ENCODE data around the gene PRDM16.

PRDM16 gene

DNA sequence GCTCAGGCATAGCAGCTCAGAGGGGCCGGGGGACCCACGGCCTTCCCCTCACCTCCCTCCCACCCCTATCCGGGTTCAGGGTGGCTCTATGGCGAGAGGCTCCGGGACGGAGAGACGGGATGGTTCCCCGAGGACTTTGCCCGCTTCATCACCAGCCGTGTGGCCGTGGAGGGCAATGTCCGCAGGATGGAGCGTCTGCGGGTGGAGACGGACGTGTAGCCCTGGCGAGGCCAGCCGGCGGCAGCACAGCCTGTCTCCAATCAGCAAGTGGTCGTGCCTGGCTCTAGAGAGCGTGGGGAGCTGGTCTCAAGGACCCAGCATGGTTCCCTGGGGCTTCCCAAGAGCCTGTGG is 411.3 kb downstream of the PRDM16 start:
- no peak for DNase-seq (ENCODE audit: low read depth in 1 of 2, low spot score in 1 of 2)

DNA sequence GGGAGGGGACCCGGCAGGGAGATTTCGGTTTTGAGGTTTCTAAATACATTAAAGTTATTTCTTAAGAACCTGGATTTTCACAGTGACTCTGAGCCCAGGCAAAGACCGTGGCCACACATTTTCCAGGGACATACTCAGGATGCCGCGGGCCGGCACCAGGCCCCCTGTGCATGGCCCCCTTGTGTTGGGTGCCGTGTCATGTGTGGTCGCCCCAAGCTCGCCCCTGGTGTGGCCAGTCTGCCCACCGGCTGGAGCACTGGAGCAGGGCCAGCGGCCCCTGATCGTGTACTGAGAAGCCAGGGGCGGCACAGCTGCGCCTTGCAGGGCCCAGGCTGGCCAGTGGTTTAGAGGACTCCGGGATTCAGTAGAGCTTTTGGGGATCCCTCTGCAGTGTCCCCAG is 412.0 kb downstream of the PRDM16 start:
- DNase-seq (ENCODE audit: low read depth in 1 of 2, low spot score in 1 of 2): no peak

DNA sequence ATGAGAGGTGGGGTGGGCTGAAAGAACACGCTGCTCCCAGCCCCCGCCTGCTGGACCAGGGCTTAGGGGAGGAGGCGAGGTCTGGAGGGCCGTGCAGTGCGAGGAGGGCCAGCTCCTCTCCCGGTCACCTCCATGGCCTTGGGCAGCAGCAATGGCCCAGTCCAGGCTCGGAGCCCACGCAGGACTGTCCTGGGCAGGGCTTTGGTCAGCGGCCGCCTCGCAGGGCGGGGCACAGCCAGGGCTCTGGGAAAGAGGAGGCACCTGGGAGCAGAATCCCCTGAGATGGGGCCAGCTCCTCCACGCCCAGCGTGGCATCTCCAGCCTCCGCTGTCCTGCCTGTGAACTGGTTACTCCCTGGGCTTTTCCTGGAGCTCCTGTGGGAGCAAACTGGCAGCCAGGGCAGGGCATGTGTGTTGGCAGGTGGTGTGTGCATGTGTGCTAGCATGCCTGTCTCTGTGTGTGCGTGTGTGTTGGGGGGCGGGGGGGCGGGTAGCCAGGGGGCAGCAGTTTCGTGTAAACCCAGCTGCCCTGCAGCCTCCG is 412.9 kb downstream of the PRDM16 start:
- DNase-seq (ENCODE audit: low read depth in 1 of 2, low spot score in 1 of 2): no peak

DNA sequence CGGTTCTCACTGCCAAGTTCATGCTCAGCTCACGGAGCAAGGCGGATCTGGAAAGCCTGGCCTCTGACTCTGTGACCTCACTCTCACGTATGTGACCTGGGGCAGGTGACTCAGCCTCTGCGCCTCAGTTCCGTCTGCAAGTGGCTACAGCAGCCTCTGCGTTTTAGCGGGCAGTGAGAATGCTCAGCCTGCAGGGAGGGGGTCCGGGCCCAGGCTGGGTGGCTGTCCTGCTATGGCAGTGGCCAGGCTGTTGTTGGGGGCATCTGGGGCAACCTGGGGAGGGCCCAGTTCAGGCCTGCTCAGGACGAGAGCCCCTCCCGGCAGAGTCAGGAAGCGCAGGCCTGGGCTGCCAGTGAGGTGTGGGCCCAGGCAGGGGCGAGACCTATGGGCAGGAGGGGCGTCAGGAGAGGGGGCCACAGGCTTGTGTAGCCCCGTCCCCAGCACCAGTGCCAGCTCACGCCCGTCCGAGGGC is 413.4 kb downstream of the PRDM16 start:
- no peak for DNase-seq (ENCODE audit: low read depth in 1 of 2, low spot score in 1 of 2)

DNA sequence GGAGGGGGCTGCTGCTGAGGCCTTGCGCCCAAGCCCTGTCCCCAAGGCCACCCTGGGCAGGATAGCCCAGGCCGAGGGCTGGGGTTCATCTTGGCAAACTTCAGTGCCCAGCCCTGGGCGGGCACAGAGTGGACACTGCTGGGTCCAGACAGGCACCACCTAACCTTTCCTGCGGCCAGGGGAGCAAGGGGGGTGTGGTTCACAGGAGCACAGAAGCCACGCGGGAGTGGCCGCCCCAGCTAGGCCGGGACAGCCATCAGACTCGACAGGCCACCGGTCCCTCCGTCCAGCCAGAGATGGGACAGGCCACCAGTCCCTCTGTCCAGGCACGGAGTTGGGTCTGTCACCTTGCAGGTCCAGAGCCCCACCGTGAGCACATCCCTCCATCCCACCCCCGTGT is 414.4 kb downstream of the PRDM16 start:
- DNase-seq (ENCODE audit: low read depth in 1 of 2, low spot score in 1 of 2): no peak

DNA sequence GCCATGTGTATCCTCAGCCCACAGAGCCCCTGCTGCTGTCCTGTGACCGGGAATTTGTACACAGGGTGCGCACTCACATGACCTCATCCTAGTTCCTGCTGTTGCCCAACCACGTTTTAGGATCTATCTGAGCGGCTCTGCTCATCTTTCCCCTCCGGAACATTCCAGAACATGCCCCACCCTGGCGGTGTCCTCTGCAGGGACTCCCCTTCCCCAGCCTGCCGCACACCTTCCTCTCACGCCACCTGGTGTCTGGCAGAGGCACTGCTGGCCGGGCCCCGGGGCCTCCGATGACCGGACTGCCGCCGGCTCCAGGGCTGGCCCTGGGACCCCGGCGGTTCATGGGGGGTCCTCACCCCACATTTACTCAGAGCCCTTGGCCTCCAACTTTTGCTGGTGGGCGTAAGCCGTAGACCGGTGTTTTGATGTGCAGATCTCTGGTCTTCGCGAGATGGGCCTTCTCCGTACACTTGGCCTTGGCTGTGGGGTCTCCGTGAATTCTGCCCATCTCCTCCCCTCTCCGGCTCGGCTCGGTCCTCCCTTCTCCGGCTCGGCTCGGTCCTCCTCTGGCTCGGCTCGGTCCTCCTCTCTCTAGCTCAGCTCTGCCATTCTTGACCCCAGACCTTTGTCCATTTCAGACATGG is 414.9 kb downstream of the PRDM16 start:
- DNase-seq (ENCODE audit: low read depth in 1 of 2, low spot score in 1 of 2): peak in 1 of 2 donors; percentile 20

DNA sequence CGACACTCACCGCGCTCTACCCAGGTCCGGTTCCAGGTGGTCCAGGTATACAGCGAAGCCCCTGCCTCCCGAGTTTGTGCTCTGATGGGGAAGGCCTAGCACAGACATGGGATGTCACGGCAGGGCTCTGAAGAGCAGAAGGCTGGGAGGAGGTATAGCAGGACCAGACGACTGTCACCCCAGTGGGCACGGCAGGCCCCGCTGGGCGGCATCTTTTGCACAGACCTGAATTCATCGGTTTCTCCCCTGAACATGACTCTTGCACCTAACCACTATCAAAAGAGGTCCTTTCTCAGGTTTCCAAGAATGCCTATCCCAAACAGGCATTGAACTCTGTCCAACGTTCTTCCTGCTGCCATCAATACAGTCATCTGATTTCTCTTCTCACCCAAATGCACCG is 416.0 kb downstream of the PRDM16 start:
- DNase-seq (ENCODE audit: low read depth in 1 of 2, low spot score in 1 of 2): no peak
